Body of pancreas (tissue), 4 donors: ENCODE data around the gene ACOT7. TPM values are rescaled to one million over a fixed set of nuclear protein-coding genes. Genes with fewer than 3 reads are reported as not detected.

Source experiments
- ATAC-seq: fragments of 150-250 bp; one replicate; pipeline ENCODE4 v1.9.1; 2016
- DNase-seq, 4 donors: peaks; one replicate each; pipeline ENCODE4 v3.0.0-alpha.2; 2019
- H3K27ac ChIP-seq, 4 donors: fragments of 200-600 bp; sonication (generic); 1 replicate in 3 of 4; 2 replicates in 1 of 4; pipeline versions ENCODE4 v1.5.1 to v1.6.1; 2016 to 2019; ENCODE audit warnings: mild to moderate bottlenecking in 1 of 4, mixed read lengths in 1 of 4, moderate library complexity in 1 of 4
- H3K27me3 ChIP-seq, 2 donors: fragments of 200-600 bp; sonication (generic); one replicate each; pipeline ENCODE4 v1.6.0; 2016; ENCODE audit warnings: mild to moderate bottlenecking in 1 of 2
- H3K36me3 ChIP-seq, 2 donors: fragments of 200-600 bp; sonication (generic); replicated peaks in 1 of 2; 2 replicates each; pipeline ENCODE4 v1.5.1; 2016; ENCODE audit warnings: low read depth in 2 of 2; ENCODE audit not compliant: insufficient read depth in 1 of 2
- H3K4me1 ChIP-seq: fragments of 200-600 bp; sonication (generic); one replicate; pipeline ENCODE4 v1.6.0; 2016
- H3K4me3 ChIP-seq, 2 donors: fragments of 200-600 bp; sonication (generic); 1 replicate in 1 of 2; 2 replicates in 1 of 2; pipeline ENCODE4 v1.5.1; 2016 to 2019
- H3K9me3 ChIP-seq, 3 donors: fragments of 200-600 bp; sonication (generic); 1 replicate in 2 of 3; 2 replicates in 1 of 3; pipeline ENCODE4 v1.5.1; 2016
- CTCF ChIP-seq, 7 experiments: fragments of 450-650 bp in 4 of 7; fragments of 200-600 bp in 3 of 7; sonication (generic) in 3 of 7; IDR thresholded peaks; one replicate each; pipeline ENCODE4 v1.5.1; 2016 to 2019; ENCODE audit warnings: antibody characterized with exemption in 7 of 7
- POLR2A ChIP-seq, 3 donors: fragments of 450-650 bp; IDR thresholded peaks; one replicate each; pipeline ENCODE4 v1.6.1; 2016; ENCODE audit warnings: antibody characterized with exemption in 3 of 3, mild to moderate bottlenecking in 2 of 3
- WGBS, 2 donors: methylation state at CpG; one replicate each; pipeline ENCODE4 v1.1.5; 2017; 5-methylcytosine and 5-hydroxymethylcytosine counted together
- intact Hi-C: fragments of 100-400 bp; cut with DNase I; formaldehyde crosslinking; loops from one replicate; pipeline ENCODE4 v1.15.1; 2023
- total RNA-seq, 2 donors: library from RNA; depleted of rRNA; stranded (reverse); fragments of >200 nt; gene quantifications; one replicate each; pipeline ENCODE4 v1.1.0, GENCODE V29; 2016

The ACOT7 gene
- total RNA-seq, 2 donors from 2014 or later = 6.0 to 33.0 TPM

GRCh38 chr1:6243993-6244392 lies 149.6 kb downstream of the ACOT7 start, which contains the start of gene HES3:
TSS of gene HES3 (plus strand) at chr1:6244179. CDS start at chr1:6244366, 187 bp downstream.
- Histone ChIP-seq H3K27ac (no peak within 1 kb of the TSS), H3K9me3 (no peaks in the 10 kb centered on the region), H3K27me3 (peaks cover 4 to 49% of the 10 kb centered on the region in 2 donors), H3K4me3 (no peak within 1 kb of the TSS), H3K4me1 (peaks cover 31% of the 10 kb centered on the region), H3K36me3 (no peaks in the 10 kb centered on the region)
- no peak for ATAC-seq
- 6 to 9% methylated on average over 6 to 15 of the region's 16 CpGs for WGBS, 2 donors
- TF ChIP-seq CTCF (IDR thresholded peaks at IDR 0.05) = no peak
- TF ChIP-seq POLR2A (IDR thresholded peaks at IDR 0.05) = no peak
- intact Hi-C loops = loop anchor here (10.0 kb wide), 1 partner anchor 189 kb away; no protein-coding TSS in a partner anchor
- DNase-seq = no peak

- TF ChIP-seq CTCF (IDR thresholded peaks at IDR 0.05) (no peak), POLR2A (IDR thresholded peaks at IDR 0.05) (no peak)
- no peak for DNase-seq
- no peaks in the 10 kb centered on the region for H3K9me3 ChIP-seq
- no peaks in the 10 kb centered on the region for H3K36me3 ChIP-seq
- H3K4me3 ChIP-seq = no peak overlapping the region
- no peak for ATAC-seq
- H3K27me3 ChIP-seq = peaks cover 4 to 49% of the 10 kb centered on the region in 2 donors
- H3K4me1 ChIP-seq = peaks cover 29% of the 10 kb centered on the region
- no peak overlapping the region for H3K27ac ChIP-seq
- intact Hi-C loops = loop anchor here (10.0 kb wide), 1 partner anchor 188 kb away; no protein-coding TSS in a partner anchor
- WGBS, 2 donors = 26 to 36% methylated on average over 5 to 20 of the region's 20 CpGs
These were observed 150.3 kb downstream of the ACOT7 start for GRCh38 chr1:6243053-6243834.

- Histone ChIP-seq H3K27ac (no peak overlapping the region), H3K4me3 (no peak overlapping the region), H3K27me3 (peaks cover 4 to 49% of the 10 kb centered on the region in 2 donors), H3K9me3 (no peaks in the 10 kb centered on the region), H3K36me3 (no peaks in the 10 kb centered on the region), H3K4me1 (peaks cover 29% of the 10 kb centered on the region)
- 2 to 9% methylated on average over 4 to 76 of the region's 99 CpGs for WGBS, 2 donors
- no peak for TF ChIP-seq CTCF (IDR thresholded peaks at IDR 0.05)
- no peak for TF ChIP-seq POLR2A (IDR thresholded peaks at IDR 0.05)
- no peak for DNase-seq
- no peak for ATAC-seq
- intact Hi-C loops = loop anchor here (10.0 kb wide), 1 partner anchor 187 kb away; no protein-coding TSS in a partner anchor
These were observed 151.5 kb downstream of the ACOT7 start for GRCh38 chr1:6241887-6242740.

- ATAC-seq (no peak), DNase-seq (no peak)
- Histone ChIP-seq H3K4me1 (peaks cover 22% of the 10 kb centered on the region), H3K27me3 (peaks cover 4 to 46% of the 10 kb centered on the region in 2 donors), H3K4me3 (no peak overlapping the region), H3K27ac (no peak overlapping the region), H3K36me3 (no peaks in the 10 kb centered on the region), H3K9me3 (no peaks in the 10 kb centered on the region)
- WGBS, 2 donors = 26 to 27% methylated on average over 23 to 33 of the region's 33 CpGs
- TF ChIP-seq POLR2A (IDR thresholded peaks at IDR 0.05) (no peak), CTCF (IDR thresholded peaks at IDR 0.05) (no peak)
- intact Hi-C loops = loop anchor here (10.0 kb wide), 1 partner anchor 186 kb away; no protein-coding TSS in a partner anchor
These were observed 152.3 kb downstream of the ACOT7 start for GRCh38 chr1:6241107-6241886.
